Fibroblast of the aortic adventitia (primary cell): Measurements from ENCODE around the gene PLA2G1B. TPM values are rescaled to one million over a fixed set of nuclear protein-coding genes. Genes with fewer than 3 reads are reported as not detected.

Experiments used
- DNase-seq: peaks from one replicate; pipeline ENCODE4 v3.0.0-alpha.2; 2010; ENCODE audit warnings: low read depth
- H3K4me3 ChIP-seq: 2 replicates; pipeline ENCODE4 v1.5.1; 2011; ENCODE audit warnings: low read depth, mild to moderate bottlenecking, control low read depth, low read length, moderate library complexity
- CTCF ChIP-seq: IDR thresholded peaks from 2 replicates; pipeline ENCODE4 v1.5.1; 2011; ENCODE audit warnings: mild to moderate bottlenecking, low read length, control low read depth, inconsistent platforms; ENCODE audit not compliant: insufficient read depth
- total RNA-seq: library from RNA; depleted of rRNA; stranded (reverse); fragments of >200 nt; gene quantifications from 2 replicates; pipeline ENCODE4 v1.2.3, GENCODE V29; 2012; ENCODE audit warnings: low replicate concordance

PLA2G1B gene
- total RNA-seq, 1 donor, result not detected

- no peak for DNase-seq
- no peak overlapping the region for H3K4me3 ChIP-seq
- TF ChIP-seq CTCF, result no peak
Observed at GRCh38 chr12:120331390-120331789, 3.8 kb upstream of the PLA2G1B start.

GRCh38 chr12:120328228-120328627 lies 649 bp upstream of the PLA2G1B start:
- no peak for TF ChIP-seq CTCF
- H3K4me3 ChIP-seq, result no peak overlapping the region
- no peak for DNase-seq

GRCh38 chr12:120324841-120325417 lies 2.6 kb downstream of the PLA2G1B start:
- H3K4me3 ChIP-seq, result no peak overlapping the region
- no peak for TF ChIP-seq CTCF
- DNase-seq, result no peak

- no peak for TF ChIP-seq CTCF
- H3K4me3 ChIP-seq, result no peak overlapping the region
- DNase-seq, result no peak
Observed at GRCh38 chr12:120323772-120324171, 3.8 kb downstream of the PLA2G1B start.

GRCh38 chr12:120321382-120322202 lies 6.0 kb downstream of the PLA2G1B start:
- no peak for DNase-seq
- H3K4me3 ChIP-seq, result no peak overlapping the region
- no peak for TF ChIP-seq CTCF

GRCh38 chr12:120317224-120318105 lies 10.1 kb downstream of the PLA2G1B start:
- DNase-seq, result peak; percentile 99
- peak overlapping the region; percentile 90 for H3K4me3 ChIP-seq
- peak; percentile 86 for TF ChIP-seq CTCF
